GM19099 (cell line): ENCODE measurements around the gene NUBPL.

Experiments
- POLR2A ChIP-seq: IDR thresholded peaks from 3 replicates; pipeline ENCODE4 v1.6.1; 2011; ENCODE audit warnings: low read depth; ENCODE audit not compliant: insufficient read length; ENCODE audit errors: extremely low read depth

Gene NUBPL, protein sequence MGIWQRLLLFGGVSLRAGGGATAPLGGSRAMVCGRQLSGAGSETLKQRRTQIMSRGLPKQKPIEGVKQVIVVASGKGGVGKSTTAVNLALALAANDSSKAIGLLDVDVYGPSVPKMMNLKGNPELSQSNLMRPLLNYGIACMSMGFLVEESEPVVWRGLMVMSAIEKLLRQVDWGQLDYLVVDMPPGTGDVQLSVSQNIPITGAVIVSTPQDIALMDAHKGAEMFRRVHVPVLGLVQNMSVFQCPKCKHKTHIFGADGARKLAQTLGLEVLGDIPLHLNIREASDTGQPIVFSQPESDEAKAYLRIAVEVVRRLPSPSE

DNA sequence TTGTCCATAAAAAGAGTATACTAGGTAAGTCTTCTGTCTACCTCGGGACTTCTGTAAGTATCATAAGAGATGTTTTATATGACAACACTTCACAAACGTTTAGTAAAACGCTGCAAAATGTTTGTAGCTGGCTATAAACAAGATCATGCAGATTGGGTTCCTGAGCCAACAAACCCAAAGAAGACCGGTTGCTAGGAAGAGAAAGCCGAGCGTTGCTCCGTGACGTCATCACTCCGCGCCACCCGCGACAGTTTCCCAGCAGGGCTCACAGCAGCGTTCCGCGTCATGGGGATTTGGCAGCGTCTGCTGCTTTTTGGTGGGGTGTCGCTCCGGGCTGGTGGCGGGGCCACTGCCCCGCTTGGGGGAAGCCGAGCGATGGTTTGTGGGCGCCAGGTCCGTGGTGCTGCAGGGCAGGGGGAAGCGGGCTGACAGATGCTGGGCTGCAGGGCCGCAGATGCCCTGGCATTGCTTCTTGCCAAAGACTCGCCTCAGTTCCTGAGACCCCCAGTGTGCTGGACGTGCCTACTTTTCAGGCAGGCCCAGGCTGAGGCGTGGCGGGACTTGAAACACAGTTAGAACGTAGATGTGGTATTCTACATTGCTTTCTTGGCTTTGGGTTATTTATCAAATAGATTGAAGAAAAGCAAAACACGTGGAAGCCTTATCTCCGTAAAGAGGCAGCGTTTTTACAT is at the start of gene NUBPL:
TSS of gene NUBPL (plus strand) at position 250 of the 692 bp plus-strand sequence. CDS start at position 286, 36 bp downstream.
- TF ChIP-seq POLR2A = peak; percentile 89

DNA sequence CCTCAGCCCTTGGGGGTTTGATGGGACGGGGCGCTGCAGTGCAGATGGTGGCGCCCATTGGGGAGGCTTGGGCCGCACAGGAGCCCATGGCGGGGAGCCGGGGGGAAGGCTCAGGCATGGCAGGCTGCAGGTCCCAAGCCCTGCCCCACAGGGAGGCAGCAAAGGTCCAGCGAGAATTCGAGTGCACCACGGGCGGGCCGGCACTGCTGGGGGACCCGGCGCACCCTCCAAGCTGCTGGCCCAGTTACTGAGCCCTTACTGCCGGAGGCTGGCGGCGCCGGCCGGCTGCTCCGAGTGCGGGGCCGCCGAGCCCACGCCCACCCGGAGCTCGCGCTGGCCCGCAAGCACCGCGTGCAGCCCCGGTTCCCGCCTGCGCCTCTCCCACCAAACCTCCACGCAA is 34.1 kb upstream of the NUBPL start:
- TF ChIP-seq POLR2A = no peak

DNA sequence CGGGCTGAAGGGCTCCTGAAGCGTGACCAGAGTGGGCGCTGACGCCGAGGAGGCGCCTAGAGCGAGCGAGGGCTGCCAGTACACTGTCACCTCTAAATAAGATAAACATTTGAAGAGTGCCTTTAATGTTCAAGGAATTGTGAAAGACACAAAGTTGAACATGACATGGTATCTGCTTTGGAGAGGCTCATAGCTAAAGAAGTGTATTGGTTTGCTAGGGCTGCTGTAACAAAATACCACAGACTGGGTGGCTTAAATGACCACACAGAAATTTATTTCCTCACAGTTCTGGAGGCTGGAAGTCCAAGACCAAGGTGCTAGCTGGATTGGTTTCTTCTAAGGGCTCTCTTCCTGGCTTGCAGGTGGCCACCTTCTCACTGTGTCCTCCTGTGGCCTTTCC is 33.7 kb upstream of the NUBPL start:
- TF ChIP-seq POLR2A = no peak

DNA sequence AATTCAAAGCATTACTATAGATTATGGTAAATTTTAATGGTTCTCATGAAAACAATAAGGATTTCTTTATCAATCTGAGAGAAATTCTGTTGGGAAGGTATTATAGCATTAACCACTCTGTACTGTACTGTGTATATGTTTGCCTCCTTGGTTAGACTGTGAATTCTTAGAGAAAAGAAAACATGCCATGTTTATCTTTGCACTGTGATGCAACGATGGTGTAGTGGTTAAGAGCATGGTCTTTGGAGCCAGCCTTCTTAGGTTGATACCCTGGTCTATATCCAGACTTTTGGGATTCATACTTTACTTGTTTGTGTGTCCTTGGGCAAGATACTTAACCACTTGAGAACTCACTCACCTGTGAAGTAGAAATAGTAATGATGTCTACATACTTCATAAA is 32.2 kb upstream of the NUBPL start:
- no peak for TF ChIP-seq POLR2A

DNA sequence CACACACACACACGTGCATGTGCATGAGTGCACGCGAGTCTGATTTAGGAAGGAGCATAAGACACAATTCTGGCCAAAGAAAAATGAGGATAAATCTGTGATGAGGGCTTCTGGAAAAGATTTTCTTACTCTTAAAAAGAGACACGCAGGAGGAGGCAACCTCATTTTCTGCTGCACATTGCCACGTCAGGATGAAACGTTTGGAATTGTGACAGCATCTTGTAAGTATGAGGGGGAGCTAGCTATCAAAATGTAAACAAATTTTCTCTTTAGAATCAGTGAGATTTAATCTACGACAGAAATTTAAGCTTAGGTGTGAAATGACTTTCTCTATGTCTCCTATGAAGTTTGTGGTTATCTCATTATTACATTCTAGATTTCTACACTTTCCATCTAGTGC is 31.1 kb upstream of the NUBPL start:
- no peak for TF ChIP-seq POLR2A

DNA sequence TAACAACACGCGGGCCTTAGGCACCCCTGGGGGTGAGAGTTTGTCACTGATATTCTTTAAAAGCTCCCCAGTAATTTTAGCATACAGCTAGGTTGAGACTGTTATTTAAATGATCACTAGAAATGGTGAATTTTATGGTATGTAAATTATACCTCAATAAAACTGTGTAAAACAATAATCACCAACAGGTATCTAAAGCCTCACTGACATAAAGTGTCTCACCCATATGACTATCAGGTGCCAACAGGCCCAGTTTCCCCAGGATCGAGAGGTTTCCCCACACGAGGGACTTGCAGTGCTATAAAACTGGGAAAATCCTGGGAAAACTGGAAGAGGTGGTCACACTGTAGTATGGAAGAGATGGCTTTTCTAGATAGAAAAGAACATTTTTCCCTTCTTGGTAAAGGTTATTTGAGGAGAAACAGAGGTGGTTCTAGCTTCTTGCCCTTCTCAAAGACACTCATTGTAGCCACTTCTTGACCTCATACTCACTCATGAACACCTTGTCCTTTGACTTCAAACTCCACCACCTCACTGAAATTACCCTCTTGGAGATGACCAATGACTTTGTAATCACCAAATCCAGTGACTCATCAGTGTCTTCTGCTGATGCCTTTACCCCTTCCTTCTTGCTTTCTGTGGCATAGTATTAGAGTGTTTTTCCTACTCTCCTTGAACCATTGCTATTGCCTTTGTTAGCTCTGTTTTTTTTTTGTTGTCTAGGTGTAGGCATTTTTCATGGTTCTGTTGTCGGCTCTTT is 24.8 kb upstream of the NUBPL start:
- TF ChIP-seq POLR2A = no peak

DNA sequence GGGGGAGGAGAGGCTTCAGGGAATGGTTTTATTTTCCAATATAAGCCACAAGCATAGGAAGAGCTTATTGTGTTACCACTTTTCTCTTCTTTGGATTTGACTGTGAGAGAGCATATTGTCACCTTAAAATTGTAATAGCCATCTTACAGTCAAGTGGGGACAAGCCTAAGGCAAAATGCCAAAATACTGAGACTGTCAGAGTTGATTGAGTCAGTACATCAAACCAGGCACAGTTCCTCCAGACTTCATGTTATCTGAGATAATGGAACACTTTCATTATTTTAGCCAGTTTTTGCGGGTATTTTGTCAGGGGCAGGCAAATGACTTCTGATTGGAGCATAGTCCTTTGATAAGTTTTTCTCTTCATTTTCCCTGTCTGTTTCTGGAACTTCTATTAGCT is 19.5 kb upstream of the NUBPL start:
- TF ChIP-seq POLR2A = no peak

DNA sequence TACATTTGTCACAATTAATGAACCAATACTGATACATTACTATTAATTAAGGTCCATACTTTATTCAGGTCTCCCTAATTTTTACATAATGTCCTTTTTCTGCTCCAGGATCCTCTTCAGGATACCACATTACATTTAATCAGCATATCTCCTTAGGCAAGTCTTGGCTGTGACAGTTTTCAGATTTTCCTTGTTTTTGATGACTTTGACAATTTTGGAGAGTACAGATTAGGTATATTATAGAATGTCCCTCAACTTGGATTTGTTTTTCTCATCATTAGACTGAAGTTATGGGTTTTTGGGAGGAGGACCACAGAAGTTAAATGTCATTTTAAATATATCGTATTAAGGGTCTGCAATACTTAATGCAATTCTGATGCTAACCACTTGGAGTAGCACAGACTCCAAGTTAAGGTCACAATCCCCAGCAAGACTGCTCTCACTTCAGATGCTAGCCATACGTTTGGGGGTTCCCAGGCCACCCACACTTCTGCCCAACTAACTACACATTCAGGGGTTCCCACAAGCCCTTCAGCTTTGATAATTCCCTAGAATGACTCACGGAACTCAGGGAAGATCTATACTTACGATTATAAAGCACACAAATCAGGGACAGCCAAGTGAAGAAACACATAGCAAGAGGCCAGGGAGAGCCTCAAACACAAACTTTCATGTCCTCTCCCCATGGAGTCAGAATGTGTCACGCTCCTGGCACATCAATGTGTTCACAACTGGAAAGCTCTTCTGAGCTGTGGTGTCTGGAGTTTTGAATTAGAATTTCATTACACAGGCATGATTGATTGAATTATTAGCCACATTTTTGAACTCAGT is 17.0 kb upstream of the NUBPL start:
- no peak for TF ChIP-seq POLR2A

DNA sequence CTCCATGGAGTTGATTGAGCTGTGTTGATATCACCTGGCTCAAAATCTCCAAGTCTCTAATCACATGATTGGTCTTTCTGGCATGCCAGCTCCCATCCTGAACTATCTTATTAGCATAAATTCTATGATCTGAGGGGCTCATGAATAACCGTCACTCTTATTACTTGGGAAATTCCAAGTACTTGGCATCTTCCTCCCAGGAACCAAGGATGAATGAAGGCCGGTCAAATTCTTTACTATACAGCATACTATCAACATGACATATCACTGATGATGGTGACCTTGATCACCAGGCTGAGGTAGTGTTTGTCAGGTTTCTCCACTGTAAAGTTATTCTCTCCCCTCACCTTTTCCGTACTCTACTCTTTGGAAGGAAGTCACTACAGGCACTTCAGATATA is 16.4 kb upstream of the NUBPL start:
- no peak for TF ChIP-seq POLR2A

DNA sequence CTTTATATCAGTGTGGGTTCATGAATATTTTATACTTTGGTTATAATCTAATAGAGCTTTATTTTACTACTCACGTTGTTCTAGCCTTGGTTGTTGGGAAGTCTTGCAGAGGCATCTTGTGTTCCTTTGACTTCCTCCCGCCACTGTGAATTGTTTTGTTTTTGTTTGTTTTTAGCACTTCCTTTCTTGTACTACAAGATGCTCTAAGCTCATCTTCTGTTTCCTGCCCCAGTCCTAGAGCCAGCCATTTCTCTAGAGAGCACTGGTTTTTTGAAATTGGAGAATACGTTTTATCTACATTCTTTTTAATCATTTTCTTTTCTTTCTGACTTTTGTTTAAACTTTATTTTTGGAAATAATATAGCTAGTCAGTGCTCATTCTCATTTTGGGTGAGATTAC is 15.9 kb upstream of the NUBPL start:
- TF ChIP-seq POLR2A = no peak

DNA sequence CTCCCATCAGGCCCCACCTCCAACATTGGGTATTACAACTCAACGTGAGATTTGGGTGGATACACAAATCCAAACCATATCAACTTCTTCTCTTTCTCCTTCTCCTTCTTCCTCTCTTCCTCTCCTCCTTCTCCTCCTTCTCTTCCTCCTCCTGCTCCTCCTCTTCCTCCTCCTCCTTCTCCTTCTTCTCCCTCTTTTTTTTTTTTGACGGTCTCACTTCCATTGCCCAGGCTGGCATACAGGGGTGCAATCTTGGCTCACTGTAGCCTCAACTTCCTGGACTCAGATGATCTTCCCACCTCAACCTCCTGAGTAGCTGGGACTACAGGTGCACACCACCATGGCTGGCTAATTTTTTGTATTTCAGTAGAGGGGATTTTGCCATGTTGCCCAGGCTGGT is 11.4 kb upstream of the NUBPL start:
- TF ChIP-seq POLR2A = no peak

DNA sequence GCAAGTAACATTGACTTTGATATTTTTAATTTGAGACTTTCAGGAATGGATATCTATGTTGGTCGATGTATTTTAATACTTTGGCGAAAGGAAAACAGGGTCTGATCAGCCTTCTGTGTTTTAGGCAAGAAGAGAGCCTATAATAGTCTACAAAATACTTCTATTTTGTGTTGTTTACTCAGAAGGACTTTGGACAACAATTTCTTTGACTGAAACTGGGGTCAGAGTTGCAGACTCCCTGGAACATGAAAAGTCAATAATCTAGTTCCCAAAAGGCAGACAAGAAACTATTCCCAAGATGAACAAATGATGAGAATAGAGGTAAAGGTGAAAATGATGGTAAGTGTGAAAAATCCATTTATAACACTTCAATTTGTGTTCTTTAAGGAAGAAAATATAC is 10.6 kb upstream of the NUBPL start:
- no peak for TF ChIP-seq POLR2A

DNA sequence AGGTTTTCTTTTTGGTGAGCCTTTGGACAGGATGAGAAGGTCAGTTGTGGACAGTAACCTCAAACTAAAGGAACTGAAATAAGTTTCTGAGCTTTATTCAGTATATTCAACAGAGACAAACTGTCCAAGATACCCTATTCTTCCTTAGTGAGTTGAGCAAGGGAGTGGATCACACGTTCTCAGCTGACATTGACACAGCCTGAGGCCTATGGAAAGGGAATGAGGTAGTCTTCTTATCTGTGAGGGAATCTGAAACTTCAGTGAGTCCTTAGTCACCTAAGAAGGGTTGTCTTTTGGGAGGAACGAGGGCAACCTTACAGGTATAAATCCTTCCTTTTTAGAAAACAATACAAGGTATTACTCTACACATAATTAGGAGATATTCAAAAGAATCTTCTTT is 5.0 kb upstream of the NUBPL start:
- no peak for TF ChIP-seq POLR2A

DNA sequence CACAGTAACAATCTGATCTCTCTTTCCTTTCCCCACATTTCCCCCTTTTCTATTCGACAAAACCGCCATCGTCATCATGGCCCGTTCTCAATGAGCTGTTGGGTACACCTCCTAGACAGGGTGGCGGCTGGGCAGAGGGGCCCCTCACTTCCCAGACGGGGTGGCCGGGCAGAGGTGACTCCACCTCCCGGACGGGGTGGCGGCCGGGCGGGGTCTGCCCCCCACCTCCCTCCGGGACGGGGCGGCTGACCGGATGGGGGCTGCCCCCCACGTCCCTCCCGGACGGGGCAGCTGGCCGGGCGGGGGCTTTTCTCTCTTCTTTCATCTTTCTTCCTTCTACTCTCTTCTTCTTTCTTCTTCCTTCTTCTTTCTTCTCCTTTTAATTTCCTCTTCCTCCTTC is 1.3 kb upstream of the NUBPL start:
- no peak for TF ChIP-seq POLR2A

DNA sequence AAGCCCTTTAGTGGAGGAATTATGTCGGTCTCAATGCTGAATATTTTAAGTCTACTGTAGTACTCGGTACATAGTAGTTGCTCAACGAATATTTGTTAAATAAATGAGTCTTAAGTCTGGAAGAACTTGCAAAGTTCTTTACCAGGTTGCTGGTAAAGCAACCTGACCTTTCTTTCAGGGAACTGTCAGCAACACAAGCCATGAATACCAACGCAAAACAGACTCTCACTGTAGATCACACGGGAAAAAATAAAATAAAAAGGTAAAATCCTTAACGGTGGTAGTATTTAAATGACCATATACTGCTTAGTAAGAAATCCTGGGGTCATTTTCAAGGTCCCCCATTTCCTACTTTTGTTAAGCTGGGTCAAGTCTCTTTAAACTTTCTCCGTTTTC is 447 bp upstream of the NUBPL start:
- no peak for TF ChIP-seq POLR2A
